ENCODE measurements around the gene LCE1E.

LCE1E gene

GRCh38 chr1:152777510-152778137, 8.4 kb upstream of the LCE1E start:
- DNase-seq (ENCODE audit: low read depth, low spot score) = no peak

GRCh38 chr1:152783095-152783494, 3.0 kb upstream of the LCE1E start:
- DNase-seq (ENCODE audit: low read depth, low spot score) = no peak

- no peak for DNase-seq (ENCODE audit: low read depth, low spot score)
Observed at GRCh38 chr1:152795686-152796085, 9.6 kb downstream of the LCE1E start.

- no peak for DNase-seq (ENCODE audit: low read depth, low spot score)
Observed at GRCh38 chr1:152796421-152796820, 10.4 kb downstream of the LCE1E start, which contains the start of gene LCE1D. LCE1D (plus strand) TSS chr1:152796721; CDS start chr1:152797795, 1,074 bp downstream.

- DNase-seq (ENCODE audit: low read depth, low spot score) = no peak
Observed at GRCh38 chr1:152801333-152801732, 15.3 kb downstream of the LCE1E start.

- no peak for DNase-seq (ENCODE audit: low read depth, low spot score)
Observed at GRCh38 chr1:152806576-152806975, 20.5 kb downstream of the LCE1E start, which contains the start of gene LCE1C. LCE1C (minus strand) TSS chr1:152806651; CDS start chr1:152805478, 1,173 bp downstream.

GRCh38 chr1:152811050-152811449, 25.0 kb downstream of the LCE1E start:
- no peak for DNase-seq (ENCODE audit: low read depth, low spot score)

GRCh38 chr1:152811671-152812070, 25.6 kb downstream of the LCE1E start, which contains the start of gene LCE1B:
LCE1B (plus strand) TSS chr1:152811971; CDS start chr1:152812447, 476 bp downstream.
- no peak for DNase-seq (ENCODE audit: low read depth, low spot score)

GRCh38 chr1:152817309-152817708, 31.3 kb downstream of the LCE1E start:
- DNase-seq (ENCODE audit: low read depth, low spot score) = no peak

GRCh38 chr1:152823294-152823693, 37.2 kb downstream of the LCE1E start:
- DNase-seq (ENCODE audit: low read depth, low spot score) = no peak

- DNase-seq (ENCODE audit: low read depth, low spot score) = no peak
Observed at GRCh38 chr1:152824964-152825363, 38.9 kb downstream of the LCE1E start.

- no peak for DNase-seq (ENCODE audit: low read depth, low spot score)
Observed at GRCh38 chr1:152827173-152827572, 41.1 kb downstream of the LCE1E start, which contains the start of gene LCE1A. LCE1A (plus strand) TSS chr1:152827473; CDS start chr1:152827473, 0 bp downstream.

GRCh38 chr1:152836870-152837269, 50.8 kb downstream of the LCE1E start:
- no peak for DNase-seq (ENCODE audit: low read depth, low spot score)
